GM18861 (cell line): ENCODE data around the gene DCLRE1B.
"Not testable (repeated sequence)": the region's sequence is repeated elsewhere in the genome, so short reads cannot be mapped to it uniquely, and the experiment has no call there.

Experiments
- ATAC-seq: cut with Tn5 transposase; IDR thresholded peaks from one replicate; pipeline ENCODE4 v1.9.1; 2021; ENCODE audit not compliant: unreplicated experiment

The DCLRE1B gene

GRCh38 chr1:113946112-113946511 is 41.0 kb downstream of the DCLRE1B start:
- no peak for ATAC-seq

GRCh38 chr1:113946678-113947387 is 41.7 kb downstream of the DCLRE1B start:
- ATAC-seq, result no peak

DNA sequence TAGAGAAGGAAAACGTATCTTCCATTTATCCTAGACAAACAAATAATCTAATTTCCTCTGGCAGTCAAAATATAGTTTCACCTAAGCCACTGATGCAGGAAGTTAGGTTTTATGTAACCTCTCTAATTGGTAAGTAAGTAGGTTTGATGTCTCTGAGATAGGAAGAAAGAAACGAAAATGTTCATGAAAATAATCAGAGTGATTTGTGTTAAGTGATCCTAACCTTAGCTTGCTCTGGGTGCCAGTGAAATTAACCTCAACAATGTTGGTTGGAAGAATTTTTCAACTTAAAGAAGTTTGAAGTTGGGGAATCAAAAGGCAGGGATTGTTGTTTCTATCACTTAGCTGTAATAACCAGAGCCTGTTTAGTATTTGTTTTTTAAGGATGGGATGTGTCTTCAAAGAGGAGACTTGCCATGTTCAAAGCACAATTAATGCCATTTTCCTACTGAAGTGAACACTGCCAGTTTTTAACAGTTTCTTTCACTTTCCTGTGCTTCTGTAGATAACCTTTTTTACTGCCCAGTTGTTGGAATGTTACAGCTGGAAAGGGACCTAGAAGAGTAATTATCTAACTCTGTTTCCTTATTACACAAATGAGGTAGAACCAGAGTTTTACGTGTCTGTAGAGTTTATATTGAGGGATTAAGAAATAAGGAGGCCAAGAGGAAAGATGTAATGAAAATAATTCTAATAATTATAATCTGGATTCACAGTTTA is 42.4 kb downstream of the DCLRE1B start:
- ATAC-seq, result no peak

DNA sequence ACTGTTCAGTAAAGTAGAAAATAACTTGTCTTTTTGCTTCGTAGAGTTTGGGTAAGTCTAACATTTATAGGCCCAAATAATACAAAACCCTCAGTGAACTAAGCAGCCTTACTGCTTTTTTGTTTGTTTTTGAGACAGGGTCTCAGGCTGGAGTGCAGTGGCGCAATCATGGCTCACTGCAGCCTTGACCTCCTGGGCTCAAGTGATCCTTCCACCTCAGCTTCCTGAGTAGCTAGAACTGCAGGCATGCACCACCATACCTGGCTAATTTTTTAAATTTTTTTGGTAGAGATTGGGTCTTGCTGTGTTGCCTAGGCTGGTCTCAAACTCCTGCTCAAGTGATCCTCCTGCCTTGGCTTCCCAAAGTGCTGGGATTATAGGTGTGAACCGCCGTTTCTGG is 43.0 kb downstream of the DCLRE1B start:
- not testable (repeated sequence) for ATAC-seq

DNA sequence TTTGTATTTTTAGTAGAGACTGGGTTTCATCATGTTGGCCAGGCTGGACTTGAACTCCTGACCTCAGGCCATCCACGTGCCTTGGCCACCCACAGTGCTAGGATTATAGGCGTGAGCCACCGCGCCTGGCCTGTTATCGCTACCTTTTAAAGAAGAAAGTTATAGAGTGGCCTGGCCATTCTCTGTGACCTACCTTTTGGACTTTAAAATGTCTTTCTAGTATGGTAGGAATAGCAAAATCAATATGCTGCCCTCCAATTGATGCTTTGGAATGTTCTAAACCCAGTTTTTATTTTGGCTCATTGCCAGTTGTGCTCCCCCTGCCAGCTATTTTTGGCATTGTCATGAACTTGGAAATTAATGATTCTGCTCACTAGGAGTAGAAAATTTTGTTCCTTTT is 43.9 kb downstream of the DCLRE1B start:
- no peak for ATAC-seq

- no peak for ATAC-seq
Observed at GRCh38 chr1:113950908-113951307, 45.8 kb downstream of the DCLRE1B start.

GRCh38 chr1:113951719-113952118 is 46.6 kb downstream of the DCLRE1B start:
- ATAC-seq, result no peak

DNA sequence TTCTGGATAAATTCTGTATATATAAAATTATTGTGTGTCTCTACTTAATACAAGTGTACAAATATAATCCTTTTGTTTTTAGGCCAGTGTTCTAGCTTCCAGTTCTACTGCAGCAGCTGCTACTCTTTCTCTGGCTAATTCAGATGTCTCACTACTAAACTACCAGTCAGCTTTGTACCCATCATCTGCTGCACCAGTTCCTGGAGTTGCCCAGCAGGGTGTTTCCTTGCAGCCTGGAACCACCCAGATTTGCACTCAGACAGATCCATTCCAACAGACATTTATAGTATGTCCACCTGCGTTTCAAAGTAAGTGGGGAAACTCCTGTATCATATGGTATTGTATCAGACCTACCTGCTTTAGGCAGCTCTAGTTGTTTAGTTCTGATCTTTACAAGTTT is 52.9 kb downstream of the DCLRE1B start:
- ATAC-seq, result no peak

- ATAC-seq, result no peak
Observed at GRCh38 chr1:113958691-113959090, 53.6 kb downstream of the DCLRE1B start.

DNA sequence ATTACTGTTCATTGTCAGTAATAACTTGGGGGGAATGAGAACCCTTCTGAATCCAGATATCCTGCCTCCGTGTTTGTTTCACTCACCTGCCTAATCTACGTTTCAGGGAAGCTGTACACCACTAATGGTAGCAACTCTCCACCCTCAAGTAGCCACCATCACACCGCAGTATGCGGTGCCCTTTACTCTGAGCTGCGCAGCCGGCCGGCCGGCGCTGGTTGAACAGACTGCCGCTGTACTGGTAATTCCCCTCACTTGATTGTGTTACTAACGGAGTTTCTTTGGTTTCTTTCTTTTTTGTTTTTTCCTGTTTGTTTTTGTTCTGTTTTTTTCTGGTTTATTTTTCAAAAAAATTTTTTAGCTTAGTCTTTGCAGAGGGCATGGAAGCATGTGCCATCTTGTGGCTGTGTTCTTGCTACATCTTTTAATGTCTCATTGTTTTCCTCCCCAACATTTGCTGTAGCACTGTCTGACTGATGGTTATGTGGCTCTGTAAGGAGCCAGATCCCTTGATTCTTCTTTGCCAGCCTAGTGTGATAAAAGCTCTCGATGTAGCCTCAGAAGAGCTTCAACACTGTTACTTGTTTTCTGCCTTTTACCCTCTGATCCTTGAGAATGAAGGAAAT is 58.3 kb downstream of the DCLRE1B start:
- ATAC-seq, result no peak
